OCI-LY1 (cell line): ENCODE data around the gene CERK.

Experiments used
- EZH2 ChIP-seq: fragments of 200-600 bp; sonication (generic), shearing (Covaris generic); IDR thresholded peaks from 2 replicates; pipeline ENCODE4 v1.8.0; 2017; ENCODE audit warnings: borderline replicate concordance, mixed run types, mild to moderate bottlenecking, antibody characterized with exemption, low read length, moderate library complexity, mixed read lengths
- TF ChIP-seq, protein P1 (sequence below): fragments of 200-600 bp; sonication (generic), shearing (Covaris generic); IDR thresholded peaks from 2 replicates; pipeline ENCODE4 v1.5.1; 2017; ENCODE audit warnings: mild to moderate bottlenecking, antibody characterized with exemption, low read length, moderate library complexity, mixed read lengths

DNA sequence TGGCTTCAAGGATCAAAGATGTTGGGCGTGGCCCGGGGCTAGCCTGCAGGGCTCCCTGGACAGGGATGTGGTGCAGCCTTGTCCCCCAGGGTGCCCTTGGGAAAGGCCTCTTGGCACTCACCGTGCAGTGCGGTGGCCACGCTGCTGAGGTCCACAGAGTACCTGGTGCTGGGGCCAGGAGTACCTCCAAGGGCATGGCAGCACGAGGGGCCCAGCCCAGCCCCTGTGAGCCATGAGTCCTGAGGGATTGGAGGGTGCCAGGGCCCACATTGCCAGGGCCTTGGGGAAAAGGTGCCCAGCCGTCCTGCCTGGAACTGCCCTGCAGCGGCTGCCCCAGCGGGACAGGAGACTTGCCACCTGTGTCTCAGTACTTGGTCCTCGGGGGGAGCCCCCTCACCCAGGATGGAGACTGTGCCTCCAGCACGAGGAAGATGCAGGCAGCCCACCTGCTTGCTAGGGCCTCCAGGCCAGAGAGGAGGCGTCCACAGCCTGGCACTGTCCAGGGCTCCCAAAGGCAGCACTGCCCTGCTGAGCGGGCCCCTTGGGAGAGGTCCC, 73.7 kb downstream of the CERK start:
- TF ChIP-seq, protein P1, sequence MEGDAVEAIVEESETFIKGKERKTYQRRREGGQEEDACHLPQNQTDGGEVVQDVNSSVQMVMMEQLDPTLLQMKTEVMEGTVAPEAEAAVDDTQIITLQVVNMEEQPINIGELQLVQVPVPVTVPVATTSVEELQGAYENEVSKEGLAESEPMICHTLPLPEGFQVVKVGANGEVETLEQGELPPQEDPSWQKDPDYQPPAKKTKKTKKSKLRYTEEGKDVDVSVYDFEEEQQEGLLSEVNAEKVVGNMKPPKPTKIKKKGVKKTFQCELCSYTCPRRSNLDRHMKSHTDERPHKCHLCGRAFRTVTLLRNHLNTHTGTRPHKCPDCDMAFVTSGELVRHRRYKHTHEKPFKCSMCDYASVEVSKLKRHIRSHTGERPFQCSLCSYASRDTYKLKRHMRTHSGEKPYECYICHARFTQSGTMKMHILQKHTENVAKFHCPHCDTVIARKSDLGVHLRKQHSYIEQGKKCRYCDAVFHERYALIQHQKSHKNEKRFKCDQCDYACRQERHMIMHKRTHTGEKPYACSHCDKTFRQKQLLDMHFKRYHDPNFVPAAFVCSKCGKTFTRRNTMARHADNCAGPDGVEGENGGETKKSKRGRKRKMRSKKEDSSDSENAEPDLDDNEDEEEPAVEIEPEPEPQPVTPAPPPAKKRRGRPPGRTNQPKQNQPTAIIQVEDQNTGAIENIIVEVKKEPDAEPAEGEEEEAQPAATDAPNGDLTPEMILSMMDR, result no peak
- TF ChIP-seq EZH2, result no peak
